CD4-positive, alpha-beta T cell treated with Interleukin-15 for 1 hour (primary cell): ENCODE data around the gene KIAA1217.

Experiments
- DNase-seq: peaks from one replicate; pipeline ENCODE4 v3.0.0-alpha.2; 2020

Gene KIAA1217

GRCh38 chr10:24448351-24448999 lies 239.5 kb downstream of the KIAA1217 start:
- no peak for DNase-seq

- DNase-seq = no peak
Measured at GRCh38 chr10:24449321-24449740, 240.4 kb downstream of the KIAA1217 start.

GRCh38 chr10:24449769-24450310 lies 240.9 kb downstream of the KIAA1217 start:
- no peak for DNase-seq

GRCh38 chr10:24451325-24451820 lies 242.4 kb downstream of the KIAA1217 start:
- DNase-seq = no peak

- no peak for DNase-seq
Measured at GRCh38 chr10:24452030-24452429, 243.1 kb downstream of the KIAA1217 start.

- DNase-seq = no peak
Measured at GRCh38 chr10:24453404-24453830, 244.5 kb downstream of the KIAA1217 start.

GRCh38 chr10:24453973-24454372 lies 245.0 kb downstream of the KIAA1217 start:
- DNase-seq = no peak

- DNase-seq = no peak
Measured at GRCh38 chr10:24455447-24455846, 246.5 kb downstream of the KIAA1217 start.

GRCh38 chr10:24456322-24456721 lies 247.4 kb downstream of the KIAA1217 start:
- no peak for DNase-seq

GRCh38 chr10:24457661-24458318 lies 248.9 kb downstream of the KIAA1217 start:
- DNase-seq = no peak

- DNase-seq = no peak
Measured at GRCh38 chr10:24459836-24460235, 250.9 kb downstream of the KIAA1217 start.

- no peak for DNase-seq
Measured at GRCh38 chr10:24462291-24462813, 253.4 kb downstream of the KIAA1217 start.

GRCh38 chr10:24462889-24463552 lies 254.1 kb downstream of the KIAA1217 start:
- DNase-seq = no peak

- no peak for DNase-seq
Measured at GRCh38 chr10:24463611-24464426, 254.9 kb downstream of the KIAA1217 start.

- DNase-seq = no peak
Measured at GRCh38 chr10:24465124-24465874, 256.4 kb downstream of the KIAA1217 start.

GRCh38 chr10:24465891-24466818 lies 257.2 kb downstream of the KIAA1217 start:
- no peak for DNase-seq

GRCh38 chr10:24467136-24467535 lies 258.2 kb downstream of the KIAA1217 start:
- DNase-seq = no peak

GRCh38 chr10:24467605-24468004 lies 258.7 kb downstream of the KIAA1217 start:
- DNase-seq = no peak

- DNase-seq = no peak
Measured at GRCh38 chr10:24468281-24468751, 259.4 kb downstream of the KIAA1217 start.

- no peak for DNase-seq
Measured at GRCh38 chr10:24469993-24470392, 261.1 kb downstream of the KIAA1217 start.
